Measurements from ENCODE around the gene HHLA2. TPM values are rescaled to one million over a fixed set of nuclear protein-coding genes. Genes with fewer than 3 reads are reported as not detected.

The HHLA2 gene
- total RNA-seq, 2 experiments from 2014 or later = 0.27 to 0.70 TPM

DNA sequence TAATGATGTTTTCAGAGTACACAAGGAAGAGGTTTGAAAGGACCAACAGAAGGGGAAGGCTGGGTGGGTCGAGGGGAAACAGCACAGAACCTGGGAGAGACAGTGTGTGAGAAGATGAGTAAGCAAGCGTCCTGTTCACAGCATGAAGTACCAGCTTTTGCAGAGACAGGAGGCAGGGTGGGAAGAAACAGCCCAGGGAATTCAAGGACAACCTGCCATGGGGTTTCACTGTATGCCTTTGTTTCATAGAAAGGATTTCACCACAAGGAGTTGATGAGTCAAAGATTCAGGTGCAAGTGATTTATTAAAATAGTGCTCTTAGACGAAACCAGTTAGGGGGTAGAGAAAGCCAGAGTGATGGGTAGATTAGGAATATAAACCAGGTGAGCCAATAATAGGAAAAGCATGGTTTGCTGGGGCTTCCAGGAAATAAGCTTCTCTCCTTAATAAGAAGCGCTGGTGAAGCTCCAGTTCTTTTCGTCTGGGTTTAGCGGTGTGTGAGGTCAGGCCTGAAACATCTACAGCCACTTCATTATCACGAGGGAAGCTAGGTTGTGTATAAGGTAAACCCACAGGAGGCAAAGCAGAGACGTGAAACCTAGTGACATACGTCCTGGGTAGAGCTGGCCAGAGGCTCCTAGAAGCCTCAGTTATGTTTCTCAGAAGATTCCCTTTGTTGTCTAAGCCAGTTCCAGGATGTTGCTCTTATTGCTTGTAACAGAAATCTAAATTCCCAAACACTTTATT lies 3.9 kb downstream of the HHLA2 start:
- DNase-seq (no peak), ATAC-seq (no peak)
- H3K36me3 Mint-ChIP-seq (ENCODE audit: low read depth) = no peaks in the 10 kb centered on the region
- ChIA-PET CTCF (interaction anchor here (0.8 kb wide), 1 partner anchor 27 kb away, joined by 3 read pairs; no protein-coding TSS in a partner anchor), POLR2A (no interaction called here)
- H3K4me1 Mint-ChIP-seq = peaks cover 53% of the 10 kb centered on the region
- H3K27ac Mint-ChIP-seq = no peak overlapping the region
- no peaks in the 10 kb centered on the region for H3K9me3 Mint-ChIP-seq (ENCODE audit: low read depth)
- no peak overlapping the region for H3K4me3 Mint-ChIP-seq
- H3K27me3 Mint-ChIP-seq = peaks cover 2% of the 10 kb centered on the region
- intact Hi-C loops (cut with DNase I, micrococcal nuclease) = loop anchor here (5.0 to 10.0 kb wide), 5 partner anchors 42 to 358 kb away; partner anchors contain the start of genes CIP2A (in 1 of the 2) and DZIP3 (in 1 of the 2)

DNA sequence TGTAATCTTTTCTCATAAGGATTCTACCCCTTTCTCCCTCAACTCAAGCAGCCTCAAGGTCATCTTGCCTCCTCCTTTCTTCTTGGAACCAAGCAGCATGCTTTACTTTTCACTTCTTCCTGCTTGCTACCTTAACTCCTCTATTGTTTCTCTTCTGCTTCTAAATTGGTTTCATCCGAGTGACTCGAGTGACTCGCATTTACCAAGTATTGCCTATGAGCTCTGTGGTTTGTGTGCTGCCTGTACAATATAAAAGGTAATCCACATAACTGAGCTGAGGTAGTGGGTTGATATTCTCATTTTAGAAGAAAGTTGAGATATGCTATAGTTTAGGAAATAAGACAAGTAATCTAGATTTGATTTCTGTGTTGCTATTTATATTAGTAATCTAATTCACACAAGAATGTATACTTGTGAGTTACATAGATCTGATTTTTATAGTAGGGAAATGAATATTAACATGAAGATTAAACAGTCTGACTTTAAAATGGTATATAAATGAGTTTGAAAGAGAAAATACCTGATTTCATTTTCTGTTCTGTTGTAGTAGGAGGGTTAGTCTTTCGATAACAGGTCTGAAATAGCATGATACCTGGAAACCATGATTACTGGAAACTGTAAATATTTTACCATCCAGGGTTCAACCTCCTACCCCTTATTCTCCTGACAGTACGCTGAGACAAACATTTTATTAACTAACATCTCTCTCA lies 5.5 kb downstream of the HHLA2 start:
- POLR2A ChIA-PET = interaction anchor here (0.9 kb wide), 1 partner anchor 562 kb away, joined by 3 read pairs; no protein-coding TSS in a partner anchor
- ATAC-seq = peak; percentile 86
- H3K4me3 Mint-ChIP-seq = peak overlapping the region; percentile 45
- DNase-seq = peak; percentile 33
- CTCF ChIA-PET = interaction anchor here (1.1 kb wide), 1 partner anchor 43 kb away, joined by 3 read pairs; no protein-coding TSS in a partner anchor
- H3K36me3 Mint-ChIP-seq (ENCODE audit: low read depth) = no peaks in the 10 kb centered on the region
- H3K27ac Mint-ChIP-seq = peak overlapping the region; percentile 83
- H3K27me3 Mint-ChIP-seq = peaks cover 2% of the 10 kb centered on the region
- intact Hi-C loops (cut with DNase I, micrococcal nuclease) = loop anchor here (2.0 to 10.0 kb wide), 7 partner anchors 40 to 360 kb away; partner anchors contain the start of genes CIP2A (in 1 of the 2) and DZIP3 (in 1 of the 2)
- no peaks in the 10 kb centered on the region for H3K9me3 Mint-ChIP-seq (ENCODE audit: low read depth)
- H3K4me1 Mint-ChIP-seq = peaks cover 43% of the 10 kb centered on the region

DNA sequence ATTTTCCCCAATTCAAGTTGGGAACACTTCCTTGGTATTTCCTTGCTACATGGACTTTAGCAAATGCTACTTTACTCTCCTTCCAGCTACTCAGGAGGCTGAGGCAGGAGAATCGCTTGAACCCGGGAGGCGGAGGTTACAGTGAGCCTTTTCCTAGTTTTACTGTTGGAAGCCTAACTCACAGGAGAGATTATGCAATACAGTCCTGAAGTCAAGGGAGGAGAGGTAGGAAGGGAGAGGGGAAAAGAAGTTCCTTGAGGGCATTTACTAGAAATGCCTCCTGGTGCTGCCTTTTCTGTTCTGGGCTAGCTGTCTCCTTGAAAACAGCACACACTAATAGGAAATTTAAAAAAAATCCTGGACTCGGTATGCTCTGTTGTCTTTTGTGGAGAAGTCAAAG lies 6.2 kb downstream of the HHLA2 start:
- DNase-seq = no peak
- ATAC-seq = no peak
- Mint-ChIP-seq H3K9me3 (ENCODE audit: low read depth) (no peaks in the 10 kb centered on the region), H3K27ac (peak overlapping the region; percentile 83), H3K36me3 (ENCODE audit: low read depth) (no peaks in the 10 kb centered on the region), H3K27me3 (peaks cover 2% of the 10 kb centered on the region), H3K4me3 (peak overlapping the region; percentile 45), H3K4me1 (peaks cover 43% of the 10 kb centered on the region)
- intact Hi-C loops (cut with DNase I, micrococcal nuclease) = loop anchor here (2.0 to 10.0 kb wide), 7 partner anchors 40 to 360 kb away; partner anchors contain the start of genes CIP2A (in 1 of the 2) and DZIP3 (in 1 of the 2)
- POLR2A ChIA-PET = no interaction called here
- CTCF ChIA-PET = no interaction called here

DNA sequence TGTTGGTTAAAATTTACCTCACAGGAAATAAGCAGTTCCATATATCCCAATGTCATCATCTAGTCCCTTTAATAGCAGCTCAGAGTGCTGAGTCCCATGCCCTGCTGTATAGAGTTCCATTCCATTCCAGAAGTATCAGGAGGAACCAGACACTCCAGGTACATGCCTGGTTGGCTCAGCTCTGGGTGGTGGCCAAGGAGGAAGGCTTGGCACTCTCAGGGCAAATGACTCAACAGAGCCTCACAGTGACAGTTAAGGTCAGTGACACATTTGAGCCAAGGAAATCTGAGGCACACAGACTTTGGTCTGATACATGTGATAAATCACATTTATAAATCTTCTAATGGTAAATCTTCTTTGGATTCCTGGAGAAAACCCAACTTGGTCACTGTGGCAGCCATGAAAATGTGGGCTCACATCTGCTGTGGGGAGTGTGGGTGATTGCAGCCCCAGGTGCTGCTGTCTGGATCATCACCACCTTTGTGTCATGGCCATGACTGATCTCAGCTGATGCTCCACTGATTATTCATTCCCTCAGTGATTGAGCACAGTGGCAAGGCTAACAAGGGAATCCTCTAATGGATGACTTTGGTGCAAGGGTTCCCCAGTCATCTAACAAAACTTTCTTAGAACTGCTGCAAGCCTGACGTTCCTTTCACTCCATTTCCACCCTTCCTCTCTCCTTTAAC lies 9.3 kb downstream of the HHLA2 start:
- H3K36me3 Mint-ChIP-seq (ENCODE audit: low read depth) = no peaks in the 10 kb centered on the region
- no peaks in the 10 kb centered on the region for H3K27me3 Mint-ChIP-seq
- intact Hi-C loops (cut with DNase I, micrococcal nuclease) = loop anchor here in 1 of 2 experiments (10.0 kb wide), 2 partner anchors 221 to 279 kb away; partner anchors contain the start of genes CIP2A and DZIP3
- H3K4me3 Mint-ChIP-seq = no peak overlapping the region
- ChIA-PET POLR2A (no interaction called here), CTCF (interaction anchor here (0.8 kb wide), 1 partner anchor 173 kb away, joined by 4 read pairs; no protein-coding TSS in a partner anchor)
- DNase-seq (peak; percentile 30), ATAC-seq (peak; percentile 39)
- peaks cover 34% of the 10 kb centered on the region for H3K4me1 Mint-ChIP-seq
- H3K9me3 Mint-ChIP-seq (ENCODE audit: low read depth) = peaks cover 4% of the 10 kb centered on the region
- no peak overlapping the region for H3K27ac Mint-ChIP-seq

DNA sequence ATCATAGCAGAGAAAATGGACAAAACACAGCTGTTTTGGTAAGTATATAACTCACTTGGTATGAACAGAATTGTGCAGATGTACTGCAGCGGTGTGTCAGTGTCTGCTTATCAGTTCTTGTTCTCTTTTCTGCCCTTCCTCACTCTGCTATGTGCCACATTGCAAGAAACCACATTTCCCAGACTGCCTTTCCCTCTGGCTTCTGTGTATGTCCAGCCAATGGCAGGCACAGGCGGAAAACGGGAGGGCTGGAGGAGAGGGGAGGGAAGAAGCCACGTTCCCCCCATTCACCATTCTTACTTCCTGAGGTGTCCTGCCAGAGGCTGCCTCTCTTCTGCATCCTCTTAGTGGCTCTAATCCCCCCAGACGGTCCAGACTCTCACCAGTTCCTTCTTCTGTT lies 15.4 kb downstream of the HHLA2 start:
- Mint-ChIP-seq H3K27ac (no peak overlapping the region), H3K4me1 (no peaks in the 10 kb centered on the region), H3K9me3 (ENCODE audit: low read depth) (peaks cover 4% of the 10 kb centered on the region), H3K27me3 (peaks cover 2% of the 10 kb centered on the region), H3K36me3 (ENCODE audit: low read depth) (no peaks in the 10 kb centered on the region), H3K4me3 (no peak overlapping the region)
- intact Hi-C loops (cut with DNase I, micrococcal nuclease) = no loop called here
- ATAC-seq = no peak
- POLR2A ChIA-PET = no interaction called here
- CTCF ChIA-PET = interaction anchor here (2.1 kb wide), 1 partner anchor 8 kb away, joined by 6 read pairs; no protein-coding TSS in a partner anchor
- DNase-seq = no peak

DNA sequence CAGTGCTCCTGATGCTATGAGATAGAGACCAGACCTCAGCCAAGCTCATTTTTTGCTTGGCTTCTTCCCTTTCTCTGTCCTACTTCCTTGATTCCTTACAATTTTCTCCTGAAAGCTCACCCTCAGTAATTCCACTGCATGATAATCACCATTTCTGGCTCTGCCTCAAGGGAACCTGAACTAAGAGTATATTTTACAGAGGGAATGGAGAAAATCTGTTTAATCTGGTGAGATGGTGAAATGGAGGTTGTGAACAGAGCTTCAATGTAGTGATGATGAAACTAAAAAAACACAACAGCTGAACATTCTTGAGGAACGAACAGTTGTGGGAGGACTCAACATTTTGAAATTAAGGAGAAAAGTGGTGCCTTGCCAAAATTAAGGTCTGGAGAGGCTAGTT lies 16.3 kb downstream of the HHLA2 start:
- DNase-seq = no peak
- ChIA-PET CTCF (no interaction called here), POLR2A (no interaction called here)
- H3K27me3 Mint-ChIP-seq = peaks cover 2% of the 10 kb centered on the region
- no peaks in the 10 kb centered on the region for H3K4me1 Mint-ChIP-seq
- no peak overlapping the region for H3K27ac Mint-ChIP-seq
- no peak for ATAC-seq
- H3K36me3 Mint-ChIP-seq (ENCODE audit: low read depth) = no peaks in the 10 kb centered on the region
- peaks cover 4% of the 10 kb centered on the region for H3K9me3 Mint-ChIP-seq (ENCODE audit: low read depth)
- H3K4me3 Mint-ChIP-seq = no peak overlapping the region
- intact Hi-C loops (cut with DNase I, micrococcal nuclease) = no loop called here

DNA sequence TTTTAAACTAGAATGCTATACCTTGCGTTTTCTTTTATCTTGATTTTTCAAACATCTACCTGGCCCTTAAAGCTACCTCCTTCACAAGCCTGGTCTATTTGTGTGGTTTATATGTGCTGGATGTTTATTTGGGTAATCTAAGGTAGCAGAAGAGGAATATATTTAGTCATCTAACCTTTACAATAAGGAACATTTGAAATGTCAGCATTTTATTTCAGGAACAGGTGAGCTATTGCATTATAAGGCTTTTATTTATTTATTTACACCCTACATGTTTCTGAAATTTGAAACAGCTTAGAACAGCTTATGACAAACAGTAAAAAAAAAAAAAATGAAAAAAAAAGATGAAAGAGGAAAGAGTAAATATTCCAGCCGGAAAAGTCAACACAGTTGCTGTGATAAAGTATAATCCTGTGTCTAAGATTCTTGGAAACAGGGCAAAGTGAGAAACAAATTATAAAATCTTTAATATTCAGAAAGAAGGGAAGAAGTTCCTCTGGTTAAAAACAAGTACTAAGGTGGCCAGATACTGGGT lies 19.5 kb downstream of the HHLA2 start:
- ATAC-seq = no peak
- CTCF ChIA-PET = interaction anchor here (0.7 to 0.9 kb wide), 3 partner anchors 80 to 236 kb away, joined by 3 read pairs; no protein-coding TSS in a partner anchor

DNA sequence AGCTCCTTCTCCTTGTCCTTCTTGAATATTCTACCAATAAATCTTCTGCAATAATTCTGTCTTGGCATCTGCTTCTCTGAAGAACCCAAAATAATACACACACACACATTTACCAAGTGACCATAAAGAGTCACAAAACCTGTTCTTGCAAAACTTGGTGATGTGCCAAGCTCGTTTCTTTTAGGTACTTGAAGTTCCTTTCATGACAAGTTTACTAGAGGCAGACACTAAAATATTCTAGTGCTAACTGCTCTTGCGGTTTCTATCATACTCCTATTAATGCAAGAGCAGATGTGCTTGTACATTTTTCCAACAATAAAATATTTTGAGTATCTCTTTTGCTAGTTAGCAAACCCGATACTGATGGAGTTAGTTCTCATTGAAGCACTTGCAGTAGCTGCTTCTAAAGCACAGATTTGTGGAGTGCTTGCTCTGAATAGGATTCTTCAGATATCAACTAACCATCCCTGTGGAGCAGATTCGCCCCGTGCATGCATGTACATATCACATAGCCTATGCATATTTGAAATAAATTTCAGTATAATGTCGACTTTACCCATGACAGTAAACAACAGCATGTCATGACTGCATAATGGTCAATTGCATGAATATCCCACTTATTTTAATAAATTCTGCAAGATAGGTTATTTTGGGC lies 23.2 kb downstream of the HHLA2 start:
- CTCF ChIA-PET = interaction anchor here (0.7 to 1.9 kb wide), 7 partner anchors 9 to 194 kb away, joined by 3 to 6 read pairs (median 3); no protein-coding TSS in a partner anchor
- Mint-ChIP-seq H3K27ac (no peak overlapping the region), H3K4me3 (no peak overlapping the region), H3K4me1 (peaks cover 12% of the 10 kb centered on the region), H3K9me3 (ENCODE audit: low read depth) (no peaks in the 10 kb centered on the region), H3K36me3 (ENCODE audit: low read depth) (no peaks in the 10 kb centered on the region), H3K27me3 (no peaks in the 10 kb centered on the region)
- ATAC-seq (no peak), DNase-seq (no peak)
- intact Hi-C loops (cut with DNase I, micrococcal nuclease) = loop anchor here in 1 of 2 experiments (5.0 kb wide), 1 partner anchor 167 kb away; no protein-coding TSS in a partner anchor
- POLR2A ChIA-PET = no interaction called here

More for the DNA sequence above, 19.5 kb downstream of the HHLA2 start:
- POLR2A ChIA-PET = no interaction called here
- no peaks in the 10 kb centered on the region for H3K36me3 Mint-ChIP-seq (ENCODE audit: low read depth)
- H3K4me3 Mint-ChIP-seq = no peak overlapping the region
- H3K27me3 Mint-ChIP-seq = peaks cover 2% of the 10 kb centered on the region
- no peak overlapping the region for H3K27ac Mint-ChIP-seq
- H3K9me3 Mint-ChIP-seq (ENCODE audit: low read depth) = no peaks in the 10 kb centered on the region
- DNase-seq = no peak
- peaks cover 5% of the 10 kb centered on the region for H3K4me1 Mint-ChIP-seq
- intact Hi-C loops (cut with DNase I, micrococcal nuclease) = loop anchor here in 1 of 2 experiments (5.0 kb wide), 1 partner anchor 164 kb away; no protein-coding TSS in a partner anchor

DNA sequence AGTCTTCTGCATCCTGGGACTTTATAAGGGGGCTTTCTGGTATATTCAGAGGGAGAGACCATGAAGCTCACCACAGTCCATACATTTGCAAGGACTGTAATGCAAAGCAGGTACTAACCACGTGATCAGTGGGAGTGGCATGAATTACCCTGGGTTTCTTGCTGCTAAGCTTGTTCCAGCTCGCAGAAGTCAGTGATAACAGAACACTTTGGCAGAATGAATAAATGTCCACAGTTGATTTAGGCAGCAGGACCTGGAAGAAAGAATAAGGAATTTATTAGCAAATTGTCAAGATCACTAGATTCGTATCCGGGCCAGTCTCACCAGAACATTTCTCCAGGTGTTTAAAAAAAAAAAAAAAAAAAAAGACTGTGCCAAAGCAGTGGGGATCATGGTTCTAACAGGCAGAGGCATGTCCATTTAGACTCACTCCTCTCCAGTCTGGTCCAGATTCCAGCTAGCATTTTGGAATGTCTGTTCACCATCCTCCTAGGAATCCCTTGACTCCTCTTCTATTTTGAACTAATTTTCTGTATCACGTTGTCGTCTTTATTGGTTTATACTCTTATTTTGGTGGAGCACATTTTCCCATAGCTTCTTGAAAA lies 24.5 kb downstream of the HHLA2 start:
- Mint-ChIP-seq H3K27ac (no peak overlapping the region), H3K27me3 (peaks cover 4% of the 10 kb centered on the region), H3K36me3 (ENCODE audit: low read depth) (no peaks in the 10 kb centered on the region), H3K4me1 (peaks cover 12% of the 10 kb centered on the region), H3K4me3 (no peak overlapping the region), H3K9me3 (ENCODE audit: low read depth) (peaks cover 2% of the 10 kb centered on the region)
- ChIA-PET CTCF (interaction anchor here (1.1 to 1.9 kb wide), 3 partner anchors 10 to 167 kb away, joined by 3 to 7 read pairs (median 6); no protein-coding TSS in a partner anchor), POLR2A (interaction anchor here (0.8 kb wide), 1 partner anchor 194 kb away, joined by 4 read pairs; no protein-coding TSS in a partner anchor)
- DNase-seq (no peak), ATAC-seq (no peak)
- intact Hi-C loops (cut with DNase I, micrococcal nuclease) = no loop called here

DNA sequence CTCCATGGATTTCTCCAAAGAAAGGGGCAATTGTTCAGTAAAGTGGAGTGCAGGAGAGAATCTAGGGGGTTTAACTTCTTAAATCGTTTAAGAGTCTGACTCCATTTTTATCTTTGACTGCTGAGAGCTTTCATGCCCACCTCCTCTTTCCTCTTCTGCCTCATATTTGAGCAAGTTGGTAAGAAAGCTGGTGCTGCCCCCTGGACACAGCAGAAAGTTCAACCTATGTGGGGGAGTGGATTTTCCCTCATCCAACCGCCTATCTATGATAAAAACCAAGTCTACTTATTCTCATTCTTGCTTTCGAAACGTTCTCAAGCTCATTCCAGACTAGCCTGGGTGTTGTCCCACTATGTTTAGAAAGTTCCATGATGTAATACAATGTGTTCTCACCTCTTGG lies 26.0 kb downstream of the HHLA2 start:
- Mint-ChIP-seq H3K4me1 (peaks cover 15% of the 10 kb centered on the region), H3K36me3 (ENCODE audit: low read depth) (peaks cover 6% of the 10 kb centered on the region), H3K4me3 (no peak overlapping the region), H3K27me3 (peaks cover 9% of the 10 kb centered on the region), H3K27ac (no peak overlapping the region), H3K9me3 (ENCODE audit: low read depth) (peaks cover 9% of the 10 kb centered on the region)
- CTCF ChIA-PET = interaction anchor here (0.6 to 1.5 kb wide), 3 partner anchors 13 to 320 kb away, joined by 3 to 7 read pairs (median 3); no protein-coding TSS in a partner anchor
- DNase-seq (peak; percentile 44), ATAC-seq (peak; percentile 72)
- POLR2A ChIA-PET = no interaction called here
- intact Hi-C loops (cut with DNase I, micrococcal nuclease) = no loop called here
